WERI-Rb-1 (cell line): ENCODE measurements around the gene ZAR1.
A peak's percentile ranks its signal among the peaks of the same experiment; 100 is the strongest.

Experiments
- DNase-seq: peaks from one replicate; pipeline ENCODE4 v3.0.0-alpha.2; 2020
- H3K27ac ChIP-seq: fragments of 250-450 bp; sonication (Bioruptor Pico); 2 replicates; pipeline ENCODE4 v1.5.1; 2020; ENCODE audit warnings: mild to moderate bottlenecking, moderate library complexity
- H3K27me3 ChIP-seq: fragments of 250-450 bp; sonication (Bioruptor Pico); 2 replicates; pipeline ENCODE4 v1.5.1; 2021; ENCODE audit warnings: mild to moderate bottlenecking, low read depth, moderate library complexity; ENCODE audit not compliant: insufficient read depth, severe bottlenecking
- H3K36me3 ChIP-seq: fragments of 250-450 bp; sonication (Bioruptor Pico); 2 replicates; pipeline ENCODE4 v1.5.1; 2020; ENCODE audit warnings: mild to moderate bottlenecking, moderate library complexity
- H3K4me3 ChIP-seq: 2 replicates; pipeline ENCODE4 v1.5.1; 2011; ENCODE audit warnings: low read depth, mild to moderate bottlenecking, control low read depth, low read length
- H3K9me3 ChIP-seq: fragments of 250-450 bp; sonication (Bioruptor Pico); 2 replicates; pipeline ENCODE4 v1.5.1; 2021; ENCODE audit warnings: mild to moderate bottlenecking, moderate library complexity; ENCODE audit not compliant: severe bottlenecking
- TF ChIP-seq, protein P1 (sequence below): IDR thresholded peaks from 2 replicates; pipeline ENCODE4 v1.5.1; 2011; ENCODE audit warnings: low read depth, mild to moderate bottlenecking, control low read depth, inconsistent platforms, low read length

ZAR1 gene

DNA sequence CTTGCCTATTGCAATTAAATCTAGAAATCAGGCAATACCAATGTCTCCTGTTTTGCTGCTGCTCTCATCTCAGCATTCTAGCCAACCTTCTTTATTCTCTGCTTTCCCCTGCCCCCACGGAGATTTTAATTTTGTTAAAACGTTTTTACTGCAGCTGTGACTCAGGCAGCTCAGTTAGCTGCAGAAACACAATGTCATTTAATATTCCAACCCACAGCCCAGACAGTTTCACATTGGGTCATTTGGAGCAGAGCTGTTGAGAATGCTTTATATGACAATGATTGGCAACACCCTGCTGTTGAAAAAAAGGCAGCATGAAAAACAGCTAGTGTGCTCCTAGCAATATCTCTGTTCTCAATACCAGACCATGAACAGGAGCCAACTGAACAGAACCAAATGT is 19.5 kb upstream of the ZAR1 start:
- no peaks in the 10 kb centered on the region for H3K36me3 ChIP-seq
- H3K9me3 ChIP-seq = no peaks in the 10 kb centered on the region
- peak overlapping the region; percentile 26 for H3K27ac ChIP-seq
- TF ChIP-seq, protein P1, sequence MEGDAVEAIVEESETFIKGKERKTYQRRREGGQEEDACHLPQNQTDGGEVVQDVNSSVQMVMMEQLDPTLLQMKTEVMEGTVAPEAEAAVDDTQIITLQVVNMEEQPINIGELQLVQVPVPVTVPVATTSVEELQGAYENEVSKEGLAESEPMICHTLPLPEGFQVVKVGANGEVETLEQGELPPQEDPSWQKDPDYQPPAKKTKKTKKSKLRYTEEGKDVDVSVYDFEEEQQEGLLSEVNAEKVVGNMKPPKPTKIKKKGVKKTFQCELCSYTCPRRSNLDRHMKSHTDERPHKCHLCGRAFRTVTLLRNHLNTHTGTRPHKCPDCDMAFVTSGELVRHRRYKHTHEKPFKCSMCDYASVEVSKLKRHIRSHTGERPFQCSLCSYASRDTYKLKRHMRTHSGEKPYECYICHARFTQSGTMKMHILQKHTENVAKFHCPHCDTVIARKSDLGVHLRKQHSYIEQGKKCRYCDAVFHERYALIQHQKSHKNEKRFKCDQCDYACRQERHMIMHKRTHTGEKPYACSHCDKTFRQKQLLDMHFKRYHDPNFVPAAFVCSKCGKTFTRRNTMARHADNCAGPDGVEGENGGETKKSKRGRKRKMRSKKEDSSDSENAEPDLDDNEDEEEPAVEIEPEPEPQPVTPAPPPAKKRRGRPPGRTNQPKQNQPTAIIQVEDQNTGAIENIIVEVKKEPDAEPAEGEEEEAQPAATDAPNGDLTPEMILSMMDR = no peak
- no peak overlapping the region for H3K4me3 ChIP-seq
- no peaks in the 10 kb centered on the region for H3K27me3 ChIP-seq
- DNase-seq = no peak

DNA sequence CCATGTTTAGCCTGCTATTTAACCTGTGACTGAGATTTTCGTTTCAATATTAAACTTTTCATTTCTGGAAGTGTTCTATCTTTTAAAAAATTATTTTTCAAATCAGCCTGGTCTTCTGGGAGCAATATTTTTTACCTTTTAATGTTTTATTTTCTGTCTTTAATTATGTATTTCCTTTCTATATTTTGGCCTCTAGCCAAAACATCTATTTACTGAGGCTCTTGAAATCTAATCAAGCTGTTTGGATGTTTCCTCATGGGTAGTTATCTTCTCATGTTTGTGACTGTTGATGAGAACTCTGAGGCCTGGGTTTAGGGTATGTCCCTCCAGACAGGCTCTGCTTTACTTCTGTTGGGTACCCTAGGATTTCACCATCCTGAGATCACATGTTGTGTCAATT is 17.3 kb upstream of the ZAR1 start:
- Histone ChIP-seq H3K27ac (no peak overlapping the region), H3K27me3 (no peaks in the 10 kb centered on the region), H3K9me3 (no peaks in the 10 kb centered on the region), H3K36me3 (no peaks in the 10 kb centered on the region), H3K4me3 (no peak overlapping the region)
- DNase-seq = no peak
- TF ChIP-seq, protein P1 = no peak

DNA sequence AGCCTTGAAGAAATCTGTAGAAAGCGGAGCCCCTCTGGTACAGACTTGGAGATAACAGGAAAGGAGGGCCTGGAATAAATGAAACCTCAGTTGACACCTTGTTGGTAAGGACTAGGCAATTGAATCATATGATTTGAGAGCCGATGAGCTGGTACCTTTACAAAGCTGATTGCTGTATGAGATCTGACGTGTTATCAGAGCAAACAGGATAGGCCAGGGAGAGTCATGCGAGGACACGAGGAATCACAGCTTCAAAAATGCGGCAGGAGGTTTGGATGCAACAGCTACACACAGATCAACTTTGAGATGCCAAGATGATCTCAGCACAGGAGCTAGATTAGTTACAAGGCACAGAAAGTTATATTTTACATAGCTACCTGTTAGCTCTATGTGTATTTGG is 14.3 kb upstream of the ZAR1 start:
- no peak overlapping the region for H3K4me3 ChIP-seq
- no peaks in the 10 kb centered on the region for H3K9me3 ChIP-seq
- DNase-seq = no peak
- no peaks in the 10 kb centered on the region for H3K36me3 ChIP-seq
- TF ChIP-seq, protein P1 = no peak
- no peaks in the 10 kb centered on the region for H3K27me3 ChIP-seq
- H3K27ac ChIP-seq = no peak overlapping the region

DNA sequence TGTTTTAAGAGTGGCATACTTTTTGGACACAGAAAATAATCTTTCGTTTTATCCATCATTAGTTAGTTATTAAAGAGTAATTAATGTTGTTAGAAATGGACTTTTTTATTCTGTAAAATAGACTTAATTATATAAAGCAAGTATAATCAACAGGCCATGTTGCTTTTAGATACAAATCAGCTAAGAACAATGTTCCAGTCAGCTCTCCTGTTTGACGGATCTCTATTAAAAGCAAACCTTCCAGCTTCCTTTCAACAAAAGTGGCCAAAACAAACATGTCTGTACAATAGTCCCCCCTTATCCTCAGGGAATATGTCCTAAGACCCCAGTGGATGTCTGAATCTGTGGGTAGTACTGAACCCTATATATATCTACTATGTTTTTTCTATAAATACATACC is 11.8 kb upstream of the ZAR1 start:
- H3K9me3 ChIP-seq = no peaks in the 10 kb centered on the region
- no peak overlapping the region for H3K4me3 ChIP-seq
- DNase-seq = no peak
- H3K36me3 ChIP-seq = no peaks in the 10 kb centered on the region
- TF ChIP-seq, protein P1 = no peak
- H3K27me3 ChIP-seq = no peaks in the 10 kb centered on the region
- H3K27ac ChIP-seq = no peak overlapping the region

DNA sequence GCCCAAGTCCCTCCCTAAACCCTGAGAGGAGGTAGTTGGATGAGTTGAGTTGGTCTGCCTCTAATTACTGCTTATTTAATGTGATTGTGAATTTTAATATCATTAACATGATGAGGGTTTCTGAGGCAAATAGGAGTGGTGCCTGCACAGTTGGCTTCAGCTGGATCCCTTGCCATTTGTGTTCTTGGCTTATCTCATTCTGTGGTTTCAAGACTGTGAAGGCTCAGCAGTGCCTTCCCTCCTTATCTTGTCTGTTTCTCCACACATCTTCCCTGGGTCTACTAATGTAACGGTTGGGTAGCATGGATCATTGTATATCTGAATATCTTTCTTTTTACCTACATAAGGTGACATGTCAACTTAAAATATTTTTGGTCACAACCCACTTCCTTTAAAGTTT is 8.5 kb upstream of the ZAR1 start:
- peaks cover 4% of the 10 kb centered on the region for H3K9me3 ChIP-seq
- H3K27me3 ChIP-seq = no peaks in the 10 kb centered on the region
- H3K36me3 ChIP-seq = no peaks in the 10 kb centered on the region
- H3K4me3 ChIP-seq = no peak overlapping the region
- H3K27ac ChIP-seq = no peak overlapping the region
- DNase-seq = no peak
- TF ChIP-seq, protein P1 = no peak

DNA sequence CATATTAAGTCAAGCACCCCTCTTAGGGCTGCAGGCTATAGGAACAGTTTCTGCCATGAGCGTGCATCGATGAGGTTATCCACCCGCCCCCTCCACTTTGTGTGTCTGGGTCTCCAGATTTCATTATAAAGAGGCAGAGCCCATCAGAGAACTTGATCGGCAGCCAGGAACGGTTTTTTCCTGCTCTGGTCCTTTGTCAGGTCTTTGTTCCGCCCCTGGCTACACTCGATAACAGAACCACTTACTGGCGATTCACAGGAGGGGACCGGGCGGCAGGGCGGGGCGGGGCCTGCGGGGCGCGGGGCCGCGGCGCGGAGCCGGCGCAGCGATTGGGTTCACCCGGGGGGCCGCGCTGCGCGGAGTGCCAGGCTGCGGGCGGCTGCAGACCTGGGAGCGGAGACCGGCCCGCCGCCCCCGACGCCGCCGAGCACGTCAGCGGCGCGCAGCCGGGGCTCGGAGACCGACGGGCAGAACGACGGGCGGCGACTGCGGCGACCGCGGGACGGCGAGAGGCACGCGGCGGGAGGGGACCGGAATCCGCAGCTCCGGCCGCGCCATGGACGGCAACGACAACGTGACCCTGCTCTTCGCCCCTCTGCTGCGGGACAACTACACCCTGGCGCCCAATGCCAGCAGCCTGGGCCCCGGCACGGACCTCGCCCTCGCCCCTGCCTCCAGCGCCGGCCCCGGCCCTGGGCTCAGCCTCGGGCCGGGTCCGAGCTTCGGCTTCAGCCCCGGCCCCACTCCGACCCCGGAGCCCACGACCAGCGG is 6.9 kb upstream of the ZAR1 start, which contains the start of gene SLC10A4:
Gene SLC10A4, plus strand, starts transcription at position 338 of the 771 bp plus-strand sequence. Its CDS starts 219 bp downstream, at position 557.
- H3K4me3 ChIP-seq = peak within 1 kb of the TSS; percentile 59
- H3K27me3 ChIP-seq = no peaks in the 10 kb centered on the region
- TF ChIP-seq, protein P1 = no peak
- DNase-seq = no peak
- no peaks in the 10 kb centered on the region for H3K36me3 ChIP-seq
- H3K9me3 ChIP-seq = peaks cover 4% of the 10 kb centered on the region
- H3K27ac ChIP-seq = no peak within 1 kb of the TSS
